MM.1S (cell line): ENCODE measurements around the gene PCYT1B.

Experiments used
- DNase-seq: peaks from one replicate; pipeline ENCODE4 v3.0.0-alpha.2; 2015
- H2AFZ ChIP-seq: fragments of 300-600 bp; sonication (generic); 2 replicates; pipeline ENCODE4 v1.6.0; 2016; ENCODE audit warnings: antibody characterized with exemption, low read length
- H3F3A ChIP-seq: fragments of 300-600 bp; sonication (generic); 2 replicates; pipeline ENCODE4 v1.6.1; 2016; ENCODE audit warnings: mild to moderate bottlenecking, antibody characterized with exemption, low read length, moderate library complexity, mixed read lengths; ENCODE audit not compliant: insufficient read depth
- H3K27ac ChIP-seq: fragments of 300-600 bp; sonication (generic); 2 replicates; pipeline ENCODE4 v1.5.1; 2016; ENCODE audit warnings: mild to moderate bottlenecking, low read length
- H3K27me3 ChIP-seq: fragments of 300-600 bp; sonication (generic); replicated peaks from 2 replicates; pipeline ENCODE4 v1.6.0; 2016; ENCODE audit warnings: low read length; ENCODE audit not compliant: insufficient read depth
- H3K36me3 ChIP-seq: fragments of 300-600 bp; sonication (generic); replicated peaks from 2 replicates; pipeline ENCODE4 v1.6.1; 2016; ENCODE audit warnings: mild to moderate bottlenecking, low read length, mixed read lengths; ENCODE audit not compliant: insufficient read depth
- H3K4me1 ChIP-seq: fragments of 300-600 bp; sonication (generic); 2 replicates; pipeline ENCODE4 v1.6.1; 2016; ENCODE audit warnings: low read length, mixed read lengths
- H3K4me2 ChIP-seq: fragments of 300-600 bp; sonication (generic); 2 replicates; pipeline ENCODE4 v1.6.0; 2016; ENCODE audit warnings: low read depth, low read length
- H3K4me3 ChIP-seq: fragments of 300-600 bp; sonication (generic); 2 replicates; pipeline ENCODE4 v1.5.1; 2016; ENCODE audit warnings: low read length, mixed read lengths
- H3K79me2 ChIP-seq: fragments of 300-600 bp; sonication (generic); 2 replicates; pipeline ENCODE4 v1.6.1; 2016; ENCODE audit warnings: mixed run types, low read length, mixed read lengths
- H3K9ac ChIP-seq: fragments of 300-600 bp; sonication (generic); 2 replicates; pipeline ENCODE4 v1.6.1; 2016; ENCODE audit warnings: low read length, mixed read lengths
- H3K9me2 ChIP-seq: fragments of 300-600 bp; sonication (generic); replicated peaks from 2 replicates; pipeline ENCODE4 v1.6.1; 2016; ENCODE audit warnings: mild to moderate bottlenecking, low read length, mixed read lengths; ENCODE audit not compliant: insufficient read depth
- H3K9me3 ChIP-seq: fragments of 300-600 bp; sonication (generic); replicated peaks from 2 replicates; pipeline ENCODE4 v1.6.1; 2016; ENCODE audit warnings: mild to moderate bottlenecking, low read length, mixed read lengths; ENCODE audit not compliant: insufficient read depth
- H4K20me1 ChIP-seq: fragments of 300-600 bp; sonication (generic); 2 replicates; pipeline ENCODE4 v1.6.1; 2016; ENCODE audit warnings: mild to moderate bottlenecking, low read length, moderate library complexity, mixed read lengths; ENCODE audit not compliant: insufficient read depth
- CTCF ChIP-seq: fragments of 300-600 bp; sonication (generic); IDR thresholded peaks from 2 replicates; pipeline ENCODE4 v1.5.1; 2016; ENCODE audit warnings: antibody characterized with exemption, low read length, mixed read lengths
- EZH2 ChIP-seq: fragments of 300-600 bp; sonication (generic); optimal IDR thresholded peaks from 2 replicates; pipeline ENCODE3; 2017; ENCODE audit warnings: low read depth, mild to moderate bottlenecking, antibody characterized with exemption, low read length, mixed read lengths
- EZH2phosphoT487 ChIP-seq: fragments of 300-600 bp; sonication (generic); IDR thresholded peaks from 2 replicates; pipeline ENCODE4 v1.6.1; 2018; ENCODE audit warnings: antibody characterized with exemption, low read length

Gene PCYT1B

GRCh38 chrX:24590111-24590510, 57.0 kb downstream of the PCYT1B start:
- H3F3A ChIP-seq, result no peaks in the 10 kb centered on the region
- H3K36me3 ChIP-seq, result no peaks in the 10 kb centered on the region
- no peak overlapping the region for H3K9ac ChIP-seq
- H3K79me2 ChIP-seq, result no peaks in the 10 kb centered on the region
- no peaks in the 10 kb centered on the region for H3K27me3 ChIP-seq
- H3K9me3 ChIP-seq, result no peaks in the 10 kb centered on the region
- no peaks in the 10 kb centered on the region for H4K20me1 ChIP-seq
- no peaks in the 10 kb centered on the region for H3K9me2 ChIP-seq
- no peak for DNase-seq
- TF ChIP-seq EZH2phosphoT487 (no peak), EZH2 (no peak), CTCF (no peak)
- H3K4me3 ChIP-seq, result no peak overlapping the region
- H3K4me1 ChIP-seq, result no peaks in the 10 kb centered on the region
- H2AFZ ChIP-seq, result no peak overlapping the region
- H3K4me2 ChIP-seq, result no peak overlapping the region
- H3K27ac ChIP-seq, result no peak overlapping the region

GRCh38 chrX:24577091-24577490, 70.1 kb downstream of the PCYT1B start:
- H3F3A ChIP-seq, result no peaks in the 10 kb centered on the region
- H3K79me2 ChIP-seq, result no peaks in the 10 kb centered on the region
- H2AFZ ChIP-seq, result no peak overlapping the region
- H3K4me3 ChIP-seq, result no peak overlapping the region
- no peaks in the 10 kb centered on the region for H3K27me3 ChIP-seq
- H3K4me2 ChIP-seq, result no peak overlapping the region
- H3K27ac ChIP-seq, result no peak overlapping the region
- H3K9ac ChIP-seq, result no peak overlapping the region
- DNase-seq, result no peak
- no peaks in the 10 kb centered on the region for H3K36me3 ChIP-seq
- H3K9me3 ChIP-seq, result no peaks in the 10 kb centered on the region
- no peak for TF ChIP-seq EZH2phosphoT487
- TF ChIP-seq EZH2, result no peak
- TF ChIP-seq CTCF, result no peak
- H3K4me1 ChIP-seq, result no peaks in the 10 kb centered on the region
- H4K20me1 ChIP-seq, result no peaks in the 10 kb centered on the region
- no peaks in the 10 kb centered on the region for H3K9me2 ChIP-seq

- DNase-seq, result no peak
- H3K9ac ChIP-seq, result no peak overlapping the region
- TF ChIP-seq CTCF, result no peak
- no peak for TF ChIP-seq EZH2
- no peak for TF ChIP-seq EZH2phosphoT487
Observed at GRCh38 chrX:24575496-24575895, 71.7 kb downstream of the PCYT1B start.

More at GRCh38 chrX:24575496-24575895, 71.7 kb downstream of the PCYT1B start:
- H3K36me3 ChIP-seq, result no peaks in the 10 kb centered on the region
- no peaks in the 10 kb centered on the region for H3K27me3 ChIP-seq
- H3F3A ChIP-seq, result no peaks in the 10 kb centered on the region
- H3K4me3 ChIP-seq, result no peak overlapping the region
- no peak overlapping the region for H2AFZ ChIP-seq
- no peaks in the 10 kb centered on the region for H3K9me2 ChIP-seq
- H3K27ac ChIP-seq, result no peak overlapping the region
- no peaks in the 10 kb centered on the region for H4K20me1 ChIP-seq
- no peak overlapping the region for H3K4me2 ChIP-seq
- H3K4me1 ChIP-seq, result no peaks in the 10 kb centered on the region
- H3K79me2 ChIP-seq, result no peaks in the 10 kb centered on the region
- no peaks in the 10 kb centered on the region for H3K9me3 ChIP-seq
